WTC11 (cell line): Measurements from ENCODE around the gene LRMDA.

ENCODE experiments used
- AFF4 ChIP-seq: sonication (generic); formaldehyde crosslinking; IDR thresholded peaks from 2 replicates; pipeline ENCODE4 v1.8.1; 2023; ENCODE audit warnings: mild to moderate bottlenecking, missing genetic modification reagents, borderline replicate concordance
- CTCF ChIP-seq: fragments of 200-600 bp; IDR thresholded peaks from 2 replicates; pipeline ENCODE4 v1.8.0; 2022; ENCODE audit warnings: antibody characterized with exemption
- TEAD4 ChIP-seq: sonication (generic); formaldehyde crosslinking; IDR thresholded peaks from 2 replicates; pipeline ENCODE4 v1.8.0; 2022; ENCODE audit warnings: mild to moderate bottlenecking, missing genetic modification reagents

- TF ChIP-seq TEAD4 (CRISPR knock-in tag) (no peak), CTCF (no peak), AFF4 (CRISPR knock-in tag) (no peak)
Observed at GRCh38 chr10:75722020-75722419, 290.6 kb downstream of the LRMDA start.
